ENCODE results near the gene CRYBG2. TPM values are rescaled to one million over a fixed set of nuclear protein-coding genes. Genes with fewer than 3 reads are reported as not detected.

CRYBG2 gene
- total RNA-seq, 1 donor from 2014 or later: 3.0 TPM

GRCh38 chr1:26324550-26324949, 29.4 kb downstream of the CRYBG2 start:
- no peak overlapping the region for H3K27ac Mint-ChIP-seq
- Histone ChIP-seq H3K79me2 (ENCODE audit: low read depth) (no peaks in the 10 kb centered on the region), H3K4me3 (no peak overlapping the region), H3K27me3 (no peaks in the 10 kb centered on the region), H3K4me1 (peaks cover 3% of the 10 kb centered on the region), H3K27ac (no peak overlapping the region), H3K9ac (no peak overlapping the region), H3K9me3 (ENCODE audit: low read depth) (no peaks in the 10 kb centered on the region), H3K4me2 (no peak overlapping the region), H4K20me1 (ENCODE audit: low read depth) (no peaks in the 10 kb centered on the region), H3K36me3 (no peaks in the 10 kb centered on the region), H2AFZ (replicated peaks) (no peak overlapping the region), H3F3A (ENCODE audit: low read depth) (no peaks in the 10 kb centered on the region)
- peaks cover 12% of the 10 kb centered on the region for H3K4me1 Mint-ChIP-seq
- H3K9me3 Mint-ChIP-seq: no peaks in the 10 kb centered on the region
- peaks cover 3% of the 10 kb centered on the region for H3K36me3 Mint-ChIP-seq
- peaks cover 5% of the 10 kb centered on the region for H3K27me3 Mint-ChIP-seq (ENCODE audit: insufficient read depth, low read depth)
- no peak for DNase-seq (ENCODE audit: low spot score)
- TF ChIP-seq, protein P1, sequence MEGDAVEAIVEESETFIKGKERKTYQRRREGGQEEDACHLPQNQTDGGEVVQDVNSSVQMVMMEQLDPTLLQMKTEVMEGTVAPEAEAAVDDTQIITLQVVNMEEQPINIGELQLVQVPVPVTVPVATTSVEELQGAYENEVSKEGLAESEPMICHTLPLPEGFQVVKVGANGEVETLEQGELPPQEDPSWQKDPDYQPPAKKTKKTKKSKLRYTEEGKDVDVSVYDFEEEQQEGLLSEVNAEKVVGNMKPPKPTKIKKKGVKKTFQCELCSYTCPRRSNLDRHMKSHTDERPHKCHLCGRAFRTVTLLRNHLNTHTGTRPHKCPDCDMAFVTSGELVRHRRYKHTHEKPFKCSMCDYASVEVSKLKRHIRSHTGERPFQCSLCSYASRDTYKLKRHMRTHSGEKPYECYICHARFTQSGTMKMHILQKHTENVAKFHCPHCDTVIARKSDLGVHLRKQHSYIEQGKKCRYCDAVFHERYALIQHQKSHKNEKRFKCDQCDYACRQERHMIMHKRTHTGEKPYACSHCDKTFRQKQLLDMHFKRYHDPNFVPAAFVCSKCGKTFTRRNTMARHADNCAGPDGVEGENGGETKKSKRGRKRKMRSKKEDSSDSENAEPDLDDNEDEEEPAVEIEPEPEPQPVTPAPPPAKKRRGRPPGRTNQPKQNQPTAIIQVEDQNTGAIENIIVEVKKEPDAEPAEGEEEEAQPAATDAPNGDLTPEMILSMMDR (IDR thresholded peaks at IDR 0.05): no peak
- no peak for TF ChIP-seq EZH2 (IDR thresholded peaks at IDR 0.05)
- TF ChIP-seq EZH2phosphoT487 (IDR thresholded peaks at IDR 0.05): no peak
- no peak overlapping the region for H3K4me3 Mint-ChIP-seq

DNA sequence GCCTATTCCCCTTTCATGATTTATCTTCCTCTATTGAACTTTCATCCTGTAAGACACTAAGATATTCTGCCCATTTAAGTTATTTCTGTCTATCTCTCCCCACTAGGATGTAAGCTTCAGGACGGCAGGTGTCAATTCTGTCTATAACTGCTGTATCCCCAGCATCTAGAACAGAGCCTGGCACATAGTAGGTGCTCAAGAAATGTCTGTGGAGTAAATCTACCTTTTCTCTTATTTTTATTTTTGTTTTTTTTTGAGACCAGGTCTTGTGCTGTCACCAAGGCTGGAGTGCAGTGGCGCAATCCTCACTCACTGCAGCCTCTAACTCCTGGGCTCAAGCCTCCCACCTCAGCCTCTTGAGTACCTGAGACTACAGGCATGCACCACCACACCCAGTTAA, 30.5 kb downstream of the CRYBG2 start:
- H4K20me1 ChIP-seq (ENCODE audit: low read depth): no peaks in the 10 kb centered on the region
- no peak for TF ChIP-seq EZH2 (IDR thresholded peaks at IDR 0.05)
- TF ChIP-seq EZH2phosphoT487 (IDR thresholded peaks at IDR 0.05): no peak
- TF ChIP-seq, protein P1 (IDR thresholded peaks at IDR 0.05): no peak
- H3K36me3 Mint-ChIP-seq: peaks cover 3% of the 10 kb centered on the region
- no peak overlapping the region for H3K4me3 Mint-ChIP-seq
- H3K27ac ChIP-seq: no peak overlapping the region
- peaks cover 12% of the 10 kb centered on the region for H3K4me1 Mint-ChIP-seq
- H3K27ac Mint-ChIP-seq: no peak overlapping the region
- H3K4me3 ChIP-seq: no peak overlapping the region
- peaks cover 5% of the 10 kb centered on the region for H3F3A ChIP-seq (ENCODE audit: low read depth)
- no peaks in the 10 kb centered on the region for H3K9me3 ChIP-seq (ENCODE audit: low read depth)
- no peak overlapping the region for H3K4me2 ChIP-seq
- no peak for DNase-seq (ENCODE audit: low spot score)
- no peaks in the 10 kb centered on the region for H3K36me3 ChIP-seq
- no peak overlapping the region for H3K9ac ChIP-seq
- no peak overlapping the region for H2AFZ ChIP-seq (replicated peaks)
- peaks cover 5% of the 10 kb centered on the region for H3K27me3 Mint-ChIP-seq (ENCODE audit: insufficient read depth, low read depth)
- H3K79me2 ChIP-seq (ENCODE audit: low read depth): no peaks in the 10 kb centered on the region
- no peaks in the 10 kb centered on the region for H3K27me3 ChIP-seq
- peaks cover 3% of the 10 kb centered on the region for H3K4me1 ChIP-seq
- no peaks in the 10 kb centered on the region for H3K9me3 Mint-ChIP-seq

DNA sequence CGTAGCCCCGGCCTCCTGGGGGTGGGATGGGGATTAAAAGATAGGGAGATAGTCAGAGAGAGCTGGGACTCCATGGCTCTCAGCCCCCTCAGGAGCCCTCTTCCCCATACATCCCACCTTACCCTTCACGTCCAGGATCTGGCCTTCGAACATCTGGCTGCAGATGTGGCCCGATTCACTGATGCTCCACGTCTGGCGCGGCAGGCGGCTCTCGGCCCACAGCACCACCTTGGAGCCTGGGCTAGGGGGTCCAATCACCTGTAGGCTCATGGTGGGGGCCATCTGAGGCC, 31.9 kb downstream of the CRYBG2 start:
- Histone ChIP-seq H3K9ac (no peak overlapping the region), H4K20me1 (ENCODE audit: low read depth) (no peaks in the 10 kb centered on the region), H3K4me2 (no peak overlapping the region), H3K4me1 (peaks cover 14% of the 10 kb centered on the region), H3F3A (ENCODE audit: low read depth) (peaks cover 17% of the 10 kb centered on the region), H3K36me3 (no peaks in the 10 kb centered on the region), H3K9me3 (ENCODE audit: low read depth) (no peaks in the 10 kb centered on the region), H3K79me2 (ENCODE audit: low read depth) (no peaks in the 10 kb centered on the region), H2AFZ (replicated peaks) (no peak overlapping the region), H3K27me3 (no peaks in the 10 kb centered on the region), H3K4me3 (no peak overlapping the region), H3K27ac (no peak overlapping the region)
- Mint-ChIP-seq H3K36me3 (peaks cover 3% of the 10 kb centered on the region), H3K27me3 (ENCODE audit: insufficient read depth, low read depth) (peaks cover 5% of the 10 kb centered on the region), H3K4me1 (peaks cover 22% of the 10 kb centered on the region), H3K9me3 (no peaks in the 10 kb centered on the region), H3K27ac (no peak overlapping the region), H3K4me3 (no peak overlapping the region)
- no peak for DNase-seq (ENCODE audit: low spot score)
- TF ChIP-seq, protein P1 (IDR thresholded peaks at IDR 0.05): no peak
- no peak for TF ChIP-seq EZH2 (IDR thresholded peaks at IDR 0.05)
- TF ChIP-seq EZH2phosphoT487 (IDR thresholded peaks at IDR 0.05): no peak

All from neural progenitor cell (in vitro differentiated cells).